ENCODE data around the gene BMP4.

DNA sequence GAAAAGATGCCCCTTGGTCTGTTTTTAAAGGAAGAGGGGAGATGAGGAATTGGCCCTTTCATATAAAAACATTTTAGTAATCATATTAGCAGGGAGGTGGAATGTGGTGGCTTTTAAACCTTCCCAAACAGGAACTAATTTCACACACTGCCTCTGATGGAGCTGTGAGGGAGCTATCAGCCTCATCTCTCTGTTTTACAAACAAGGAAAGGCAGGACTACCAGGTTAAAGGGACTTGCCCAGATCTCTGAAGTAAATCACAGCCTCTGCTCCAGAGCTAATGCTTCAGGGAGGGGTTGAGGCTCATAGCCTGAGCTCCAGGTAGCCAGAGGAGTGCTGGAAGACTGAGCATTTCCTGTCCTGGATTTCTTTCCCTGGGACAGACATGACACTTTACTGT lies 1.1 kb upstream of the BMP4 start:
- TF ChIP-seq, protein P1, sequence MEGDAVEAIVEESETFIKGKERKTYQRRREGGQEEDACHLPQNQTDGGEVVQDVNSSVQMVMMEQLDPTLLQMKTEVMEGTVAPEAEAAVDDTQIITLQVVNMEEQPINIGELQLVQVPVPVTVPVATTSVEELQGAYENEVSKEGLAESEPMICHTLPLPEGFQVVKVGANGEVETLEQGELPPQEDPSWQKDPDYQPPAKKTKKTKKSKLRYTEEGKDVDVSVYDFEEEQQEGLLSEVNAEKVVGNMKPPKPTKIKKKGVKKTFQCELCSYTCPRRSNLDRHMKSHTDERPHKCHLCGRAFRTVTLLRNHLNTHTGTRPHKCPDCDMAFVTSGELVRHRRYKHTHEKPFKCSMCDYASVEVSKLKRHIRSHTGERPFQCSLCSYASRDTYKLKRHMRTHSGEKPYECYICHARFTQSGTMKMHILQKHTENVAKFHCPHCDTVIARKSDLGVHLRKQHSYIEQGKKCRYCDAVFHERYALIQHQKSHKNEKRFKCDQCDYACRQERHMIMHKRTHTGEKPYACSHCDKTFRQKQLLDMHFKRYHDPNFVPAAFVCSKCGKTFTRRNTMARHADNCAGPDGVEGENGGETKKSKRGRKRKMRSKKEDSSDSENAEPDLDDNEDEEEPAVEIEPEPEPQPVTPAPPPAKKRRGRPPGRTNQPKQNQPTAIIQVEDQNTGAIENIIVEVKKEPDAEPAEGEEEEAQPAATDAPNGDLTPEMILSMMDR (IDR thresholded peaks at IDR 0.05; ENCODE audit: low read depth, low read length), result no peak
- no peak for TF ChIP-seq EZH2phosphoT487 (IDR thresholded peaks at IDR 0.05; ENCODE audit: low read depth)

Measured in OCI-LY3 (cell line).